Ectodermal cell (in vitro differentiated cells): ENCODE results near the gene TXNDC12.

Experiments used
- H3K27ac ChIP-seq: 2 replicates; pipeline ENCODE4 v1.7.0; 2013; ENCODE audit warnings: mild to moderate bottlenecking, low read depth, low read length; ENCODE audit not compliant: insufficient read depth, poor library complexity, severe bottlenecking
- H3K27me3 ChIP-seq: 2 replicates; pipeline ENCODE4 v1.7.0; 2013; ENCODE audit warnings: mild to moderate bottlenecking, low read length; ENCODE audit not compliant: insufficient read depth, control insufficient read depth, poor library complexity, severe bottlenecking
- H3K36me3 ChIP-seq: one replicate; pipeline ENCODE4 v1.7.0; 2013; ENCODE audit warnings: low read length; ENCODE audit not compliant: control insufficient read depth, insufficient read depth
- H3K4me1 ChIP-seq: one replicate; pipeline ENCODE4 v1.7.0; 2013; ENCODE audit warnings: low read length; ENCODE audit not compliant: control insufficient read depth, insufficient read depth
- H3K4me3 ChIP-seq: 2 replicates; pipeline ENCODE4 v1.7.0; 2013; ENCODE audit warnings: low read depth, low read length, control low read depth; ENCODE audit not compliant: insufficient read depth
- H3K9me3 ChIP-seq: 2 replicates; pipeline ENCODE4 v1.7.0; 2013; ENCODE audit warnings: mild to moderate bottlenecking, low read length, moderate library complexity; ENCODE audit not compliant: control insufficient read depth
- WGBS, 2 experiments: methylation state at CpG; one replicate each; pipeline ENCODE4 v1.1.7; 2013; ENCODE audit warnings: missing lambda C conversion rate in 2 of 2; 5-methylcytosine and 5-hydroxymethylcytosine counted together

The TXNDC12 gene

GRCh38 chr1:51976846-51977602 is 78.0 kb downstream of the TXNDC12 start:
- Histone ChIP-seq H3K9me3 (no peaks in the 10 kb centered on the region), H3K27me3 (no peaks in the 10 kb centered on the region), H3K4me3 (no peak overlapping the region), H3K4me1 (no peaks in the 10 kb centered on the region), H3K27ac (no peak overlapping the region), H3K36me3 (no peaks in the 10 kb centered on the region)
- WGBS, 2 experiments, result 97% methylated on average over 12 of the region's 12 CpGs

GRCh38 chr1:51973587-51974474 is 81.2 kb downstream of the TXNDC12 start:
- 86 to 98% methylated on average over 1 of the region's 1 CpG for WGBS, 2 experiments
- peaks cover 6% of the 10 kb centered on the region for H3K4me1 ChIP-seq
- no peak overlapping the region for H3K4me3 ChIP-seq
- no peaks in the 10 kb centered on the region for H3K27me3 ChIP-seq
- no peak overlapping the region for H3K27ac ChIP-seq
- H3K9me3 ChIP-seq, result no peaks in the 10 kb centered on the region
- H3K36me3 ChIP-seq, result no peaks in the 10 kb centered on the region
